ENCODE results near the gene EPHA8. TPM values are rescaled to one million over a fixed set of nuclear protein-coding genes. Genes with fewer than 3 reads are reported as not detected.

Gene EPHA8
- total RNA-seq, 2 experiments from 2014 or later = not detected

- Mint-ChIP-seq H3K9me3 (no peaks in the 10 kb centered on the region), H3K4me3 (no peak overlapping the region), H3K27ac (no peak overlapping the region), H3K27me3 (peaks cover 19% of the 10 kb centered on the region), H3K36me3 (ENCODE audit: low read depth) (no peaks in the 10 kb centered on the region), H3K4me1 (ENCODE audit: low read depth) (no peaks in the 10 kb centered on the region)
- TF ChIP-seq CTCF (IDR thresholded peaks at IDR 0.05) = no peak
- H3K9me3 ChIP-seq (ENCODE audit: control insufficient read depth in 1 of 2, insufficient read depth in 1 of 2, low read length in 2 of 2) = no peaks in the 10 kb centered on the region
- ChIA-PET CTCF (interaction anchor here (0.5 kb wide), 1 partner anchor 135 kb away, joined by 3 read pairs; no protein-coding TSS in a partner anchor), POLR2A (no interaction called here)
- intact Hi-C loops (cut with DNase I, micrococcal nuclease) = no loop called here
- H3K4me1 ChIP-seq (ENCODE audit: insufficient read depth, low read length) = peaks cover 8% of the 10 kb centered on the region
- H3K4me3 ChIP-seq (ENCODE audit: low read length) = no peak overlapping the region
- ATAC-seq (ENCODE audit: poor library complexity) (no peak), DNase-seq (no peak)
- H3K27me3 ChIP-seq (ENCODE audit: control insufficient read depth in 1 of 2, insufficient read depth in 2 of 2, low read length in 2 of 2) = peaks cover 10 to 16% of the 10 kb centered on the region in 2 experiments
- no peaks in the 10 kb centered on the region for H3K36me3 ChIP-seq (ENCODE audit: insufficient read depth, low read length)
- H3K27ac ChIP-seq (ENCODE audit: low read depth in 1 of 2, low read length in 2 of 2) = no peak overlapping the region
Measured at GRCh38 chr1:22646384-22646783, 83.1 kb downstream of the EPHA8 start.

GRCh38 chr1:22650089-22650693 is 86.9 kb downstream of the EPHA8 start:
- POLR2A ChIA-PET = no interaction called here
- CTCF ChIA-PET = no interaction called here
- peaks cover 0 to 5% of the 10 kb centered on the region in 2 experiments for H3K9me3 ChIP-seq (ENCODE audit: control insufficient read depth in 1 of 2, insufficient read depth in 1 of 2, low read length in 2 of 2)
- H3K4me1 Mint-ChIP-seq (ENCODE audit: low read depth) = no peaks in the 10 kb centered on the region
- H3K4me3 ChIP-seq (ENCODE audit: low read length) = no peak overlapping the region
- TF ChIP-seq CTCF (IDR thresholded peaks at IDR 0.05) = no peak
- intact Hi-C loops (cut with DNase I, micrococcal nuclease) = no loop called here
- H3K4me1 ChIP-seq (ENCODE audit: insufficient read depth, low read length) = no peaks in the 10 kb centered on the region
- DNase-seq = no peak
- H3K4me3 Mint-ChIP-seq = no peak overlapping the region
- H3K27me3 ChIP-seq (ENCODE audit: control insufficient read depth in 1 of 2, insufficient read depth in 2 of 2, low read length in 2 of 2) = peaks cover 0 to 7% of the 10 kb centered on the region in 2 experiments
- peaks cover 27% of the 10 kb centered on the region for H3K27me3 Mint-ChIP-seq
- no peaks in the 10 kb centered on the region for H3K36me3 ChIP-seq (ENCODE audit: insufficient read depth, low read length)
- H3K36me3 Mint-ChIP-seq (ENCODE audit: low read depth) = no peaks in the 10 kb centered on the region
- H3K27ac Mint-ChIP-seq = no peak overlapping the region
- H3K27ac ChIP-seq (ENCODE audit: low read depth in 1 of 2, low read length in 2 of 2) = no peak overlapping the region
- no peaks in the 10 kb centered on the region for H3K9me3 Mint-ChIP-seq
- ATAC-seq (ENCODE audit: poor library complexity) = no peak

- peaks cover 0 to 5% of the 10 kb centered on the region in 2 experiments for H3K9me3 ChIP-seq (ENCODE audit: control insufficient read depth in 1 of 2, insufficient read depth in 1 of 2, low read length in 2 of 2)
- Mint-ChIP-seq H3K4me1 (ENCODE audit: low read depth) (no peaks in the 10 kb centered on the region), H3K4me3 (no peak overlapping the region), H3K27ac (no peak overlapping the region), H3K36me3 (ENCODE audit: low read depth) (no peaks in the 10 kb centered on the region), H3K9me3 (no peaks in the 10 kb centered on the region), H3K27me3 (peaks cover 27% of the 10 kb centered on the region)
- no peak overlapping the region for H3K4me3 ChIP-seq (ENCODE audit: low read length)
- no peaks in the 10 kb centered on the region for H3K4me1 ChIP-seq (ENCODE audit: insufficient read depth, low read length)
- ATAC-seq (ENCODE audit: poor library complexity) = no peak
- intact Hi-C loops (cut with DNase I, micrococcal nuclease) = no loop called here
- DNase-seq = no peak
- H3K27me3 ChIP-seq (ENCODE audit: control insufficient read depth in 1 of 2, insufficient read depth in 2 of 2, low read length in 2 of 2) = peaks cover 0 to 2% of the 10 kb centered on the region in 2 experiments
- H3K36me3 ChIP-seq (ENCODE audit: insufficient read depth, low read length) = no peaks in the 10 kb centered on the region
- no peak overlapping the region for H3K27ac ChIP-seq (ENCODE audit: low read depth in 1 of 2, low read length in 2 of 2)
- ChIA-PET POLR2A (no interaction called here), CTCF (no interaction called here)
- TF ChIP-seq CTCF (IDR thresholded peaks at IDR 0.05) = no peak
Measured at GRCh38 chr1:22651941-22652856, 88.9 kb downstream of the EPHA8 start.

Data from CD4-positive, alpha-beta T cell (primary cell).